ACHN (cell line): ENCODE results near the gene CCDC149.

Experiments used
- DNase-seq: peaks from one replicate; pipeline ENCODE4 v3.0.0-alpha.2; 2015
- in situ Hi-C: cut with HindIII; loops from 2 replicates; pipeline ENCODE4 v1.10.0; 2017; ENCODE audit warnings: low sequenced_read_pairs, low pct_ligation_motif_present, low pct_unique_long_range_greater_than_20kb

The CCDC149 gene

DNA sequence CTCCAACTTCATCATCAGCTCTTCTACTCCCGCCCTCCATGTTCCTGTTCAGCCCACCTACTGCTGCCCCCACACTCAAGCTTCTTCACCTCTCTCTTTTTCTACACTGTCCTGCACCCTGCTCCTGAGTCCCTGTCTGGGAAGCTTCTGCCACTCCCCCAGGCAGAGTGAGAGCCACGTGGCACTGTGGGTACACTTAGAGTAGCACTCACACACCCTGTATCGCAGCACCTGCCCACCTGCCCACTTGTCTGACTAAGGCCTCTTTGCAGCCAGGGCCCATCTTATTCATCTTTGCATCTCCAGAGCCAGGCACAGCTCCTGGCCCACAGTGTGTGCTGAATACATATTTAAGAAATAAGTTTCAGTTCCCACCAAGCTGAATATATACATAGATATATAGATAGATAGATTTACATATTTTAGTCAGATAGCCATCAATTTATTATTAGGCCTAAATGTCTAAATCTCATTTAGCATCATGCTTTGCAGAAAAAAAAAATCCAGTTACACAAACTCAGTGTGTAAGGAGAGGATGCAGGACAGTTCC is 24.9 kb downstream of the CCDC149 start:
- DNase-seq, result no peak
- in situ Hi-C loops, result no loop called here

DNA sequence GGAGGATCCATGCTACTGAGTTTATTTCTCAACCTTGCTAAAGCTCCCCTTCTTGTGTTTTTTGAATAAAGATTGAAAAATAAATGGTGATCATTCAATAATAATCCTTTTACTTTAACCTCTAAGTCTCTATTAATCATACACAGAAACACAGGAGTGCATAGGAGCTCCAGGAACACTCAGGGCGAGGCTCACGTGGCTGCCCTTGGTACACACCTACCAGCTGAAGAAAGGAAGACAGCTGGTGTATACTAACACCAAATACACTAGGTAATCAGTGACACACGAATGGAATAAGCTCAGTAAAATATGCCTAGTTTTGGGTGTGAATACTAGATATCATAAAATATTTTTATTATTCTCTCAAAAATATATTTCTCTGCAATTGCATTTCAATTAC is 26.2 kb downstream of the CCDC149 start:
- in situ Hi-C loops, result no loop called here

DNA sequence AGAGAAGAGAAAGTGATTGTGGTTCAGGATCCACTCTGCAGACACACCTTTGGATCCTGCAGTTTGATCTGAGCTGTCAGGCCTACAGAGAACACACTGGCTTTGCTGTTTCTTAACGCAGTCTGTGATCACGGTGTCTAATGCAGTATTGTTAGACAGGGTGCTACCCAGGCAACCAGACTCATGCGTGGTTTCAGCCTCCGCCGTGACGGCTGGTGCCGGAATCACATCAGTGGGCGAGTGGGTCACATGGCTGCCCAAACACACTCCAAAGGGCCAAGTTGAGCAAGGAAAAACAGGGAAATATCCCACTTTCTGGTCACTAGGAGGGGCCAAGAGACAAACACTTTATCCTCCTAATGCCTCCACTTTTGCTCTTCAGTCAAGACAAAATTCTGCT is 27.5 kb downstream of the CCDC149 start:
- DNase-seq, result peak; percentile 1
- in situ Hi-C loops, result no loop called here

More for the DNA sequence above, 26.2 kb downstream of the CCDC149 start:
- no peak for DNase-seq

DNA sequence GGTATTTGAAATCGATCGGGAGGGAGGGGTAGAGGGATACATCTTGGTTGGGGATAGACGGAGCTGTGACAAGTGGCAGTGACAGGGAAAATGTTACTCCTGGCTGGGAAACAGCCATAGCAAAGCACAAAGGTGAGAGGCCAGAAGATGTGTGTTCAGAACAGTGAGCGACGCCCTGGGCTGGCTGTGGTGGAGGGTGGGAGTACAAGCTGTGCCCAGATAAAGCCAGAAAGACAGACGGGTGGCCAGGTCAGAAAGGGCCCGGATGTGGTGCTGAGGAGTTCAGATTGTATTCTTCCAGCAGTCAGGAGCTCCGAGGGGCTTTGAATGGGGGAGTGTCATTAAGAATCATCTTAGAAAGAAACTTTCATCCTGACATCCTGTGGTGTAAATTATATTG is 27.9 kb downstream of the CCDC149 start:
- no peak for DNase-seq
- in situ Hi-C loops, result no loop called here

DNA sequence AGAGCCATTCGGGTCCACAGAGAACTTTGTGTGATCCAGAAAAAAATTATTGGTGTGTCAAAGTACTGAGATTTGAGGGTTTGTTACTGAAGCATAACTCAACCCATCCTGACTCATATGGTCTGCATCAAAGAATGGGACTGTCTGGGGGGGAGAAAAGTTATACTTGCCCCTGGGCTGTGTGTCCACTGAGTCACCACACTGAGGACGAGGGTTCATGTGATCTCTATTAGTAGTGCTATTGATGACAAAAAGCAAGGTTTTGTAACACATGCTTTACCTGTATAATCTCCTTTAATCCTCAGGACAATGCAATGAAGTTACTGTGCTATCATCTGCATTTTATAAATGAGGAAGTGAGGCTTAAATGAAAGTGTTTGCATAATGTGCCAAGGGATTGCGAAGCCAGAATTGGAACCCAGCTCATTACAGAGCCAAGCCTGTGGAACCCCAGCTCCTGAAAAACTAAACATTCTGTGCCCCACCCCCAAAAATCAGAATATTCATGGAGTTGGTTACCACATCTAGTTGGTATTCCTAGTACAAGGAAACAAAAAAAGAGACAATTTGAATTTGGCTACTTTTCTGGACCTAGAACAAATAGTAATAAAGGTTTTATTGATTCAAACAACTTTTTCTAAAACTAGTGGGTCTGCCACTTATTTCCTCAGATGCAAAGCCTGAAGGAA is 31.2 kb downstream of the CCDC149 start:
- in situ Hi-C loops, result no loop called here
- DNase-seq, result no peak

DNA sequence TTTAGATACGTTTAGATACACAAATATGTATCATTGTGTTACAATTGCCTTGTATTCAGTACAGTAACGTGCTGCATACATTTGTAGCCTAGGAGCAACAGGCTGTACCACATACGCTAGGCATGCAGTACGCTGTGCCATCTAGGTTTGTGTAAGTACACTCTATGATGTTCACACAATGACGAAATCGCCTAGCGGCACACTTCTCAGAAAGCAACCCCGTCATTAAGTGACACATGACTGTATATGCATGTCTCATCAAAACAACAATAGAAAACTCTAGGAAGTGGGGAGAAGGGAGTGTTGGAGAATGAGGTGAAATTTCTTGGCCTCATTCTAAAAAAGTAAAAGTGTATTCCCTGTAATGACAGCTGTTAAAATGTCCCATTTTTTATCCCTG is 32.7 kb downstream of the CCDC149 start:
- DNase-seq, result no peak
- in situ Hi-C loops, result no loop called here

DNA sequence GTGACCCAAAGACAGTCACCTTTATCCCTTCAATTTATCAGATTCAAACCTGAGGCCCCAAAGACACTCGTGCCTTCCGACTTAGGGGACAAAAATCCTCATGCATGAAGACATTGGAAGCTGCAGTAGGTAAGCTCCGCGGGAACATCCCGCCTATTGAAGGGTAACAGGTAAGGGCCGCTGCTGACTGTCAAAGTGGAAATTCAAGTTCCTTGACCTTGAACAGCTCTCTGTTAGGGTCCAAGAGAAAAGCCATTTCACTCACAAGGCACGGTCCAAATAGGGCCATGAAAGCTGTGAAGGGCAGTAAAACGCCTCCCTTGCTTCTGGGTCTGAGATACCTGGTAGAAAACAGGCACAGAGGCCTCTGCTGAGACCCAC is 34.2 kb downstream of the CCDC149 start:
- in situ Hi-C loops, result no loop called here
- DNase-seq, result no peak

DNA sequence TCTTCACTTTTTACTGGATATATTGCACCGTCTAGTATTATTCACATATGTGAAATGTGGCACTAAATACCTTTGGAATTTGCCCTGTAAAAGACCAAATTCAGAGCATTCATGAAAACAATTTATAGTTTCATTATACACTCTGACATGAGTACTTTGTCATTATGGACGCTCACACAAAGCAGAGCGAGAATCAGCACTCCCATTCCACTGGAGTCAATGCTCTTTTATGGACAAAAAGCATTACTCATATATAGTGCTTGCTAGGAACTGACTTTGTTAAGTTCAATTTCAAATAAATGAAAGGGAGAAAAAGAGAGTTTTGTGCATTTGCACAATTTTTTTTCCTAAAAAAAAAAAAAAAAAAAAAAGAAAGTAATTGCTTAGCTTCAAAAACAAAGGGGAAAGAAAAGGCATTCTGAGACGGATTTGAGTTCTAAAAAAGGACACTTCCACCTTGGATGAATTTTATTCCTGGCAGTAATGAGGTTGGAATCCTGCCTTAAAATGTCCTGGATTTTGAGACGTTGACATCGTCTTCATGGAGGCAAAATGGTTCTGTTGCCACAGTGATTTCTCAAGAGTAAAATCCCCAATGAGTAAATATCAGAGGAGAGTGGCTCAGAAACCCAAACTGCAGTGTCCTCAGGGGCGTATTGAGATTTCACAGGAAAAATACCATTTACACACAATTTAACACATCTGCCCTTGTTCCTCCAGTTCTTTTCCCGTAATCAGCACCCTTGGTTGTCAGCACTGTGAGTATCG is 34.8 kb downstream of the CCDC149 start:
- DNase-seq, result no peak
- in situ Hi-C loops, result no loop called here

DNA sequence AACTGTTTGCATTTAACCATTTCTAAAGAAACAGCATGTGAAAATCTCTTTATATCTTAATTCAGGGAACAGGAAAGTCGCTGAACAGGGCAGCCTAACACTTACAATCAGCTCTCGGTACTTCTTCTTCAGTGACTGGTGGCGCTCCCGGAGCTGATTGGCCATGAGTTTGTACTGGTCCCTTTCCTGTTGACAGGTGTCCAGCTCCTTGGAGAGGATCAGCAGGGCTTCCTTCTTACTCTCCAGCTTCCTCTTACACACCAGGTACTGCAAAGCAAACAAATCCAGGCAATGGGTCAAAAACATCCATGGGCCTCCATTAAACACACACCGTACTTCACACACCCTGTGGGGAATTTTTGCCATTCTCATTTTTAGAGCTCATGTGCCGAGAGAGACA is 36.4 kb downstream of the CCDC149 start:
- in situ Hi-C loops, result no loop called here
- no peak for DNase-seq

DNA sequence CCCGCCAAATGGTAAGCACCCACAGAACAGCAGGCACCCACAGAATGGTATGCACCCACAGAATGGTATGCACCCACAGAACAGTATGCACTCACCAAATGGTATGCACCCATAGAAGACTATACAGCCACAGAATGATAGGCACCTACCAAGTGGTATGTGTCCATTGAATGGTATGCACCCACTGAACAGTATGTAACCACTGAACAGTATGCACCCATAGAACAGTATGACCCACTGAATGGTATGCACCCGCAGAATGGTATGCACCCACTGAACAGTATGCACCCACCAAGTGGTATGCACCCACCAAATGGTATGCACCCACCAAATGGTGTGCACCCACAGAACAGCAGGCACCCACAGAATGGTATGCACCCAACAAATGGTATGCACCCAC is 40.1 kb downstream of the CCDC149 start:
- in situ Hi-C loops, result no loop called here
- DNase-seq, result no peak

DNA sequence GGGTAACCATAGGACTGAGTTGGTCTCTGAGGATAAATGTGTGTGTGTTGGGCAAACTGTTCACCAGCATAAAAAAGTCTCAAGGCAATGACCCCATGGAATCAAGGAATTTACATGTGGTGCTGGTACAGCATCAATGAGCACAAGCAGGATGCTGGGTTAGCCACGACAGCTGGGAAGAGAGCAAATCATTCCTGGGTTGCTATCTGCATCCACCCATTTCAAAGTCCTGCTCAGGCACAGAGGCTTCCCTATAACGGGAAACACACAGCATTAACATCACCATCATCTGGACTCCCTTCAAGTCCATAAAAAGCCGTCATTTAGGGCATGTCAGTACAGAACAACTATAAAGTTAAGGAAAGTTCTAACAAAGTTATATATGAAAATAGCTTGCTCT is 41.6 kb downstream of the CCDC149 start:
- in situ Hi-C loops, result no loop called here
- no peak for DNase-seq

DNA sequence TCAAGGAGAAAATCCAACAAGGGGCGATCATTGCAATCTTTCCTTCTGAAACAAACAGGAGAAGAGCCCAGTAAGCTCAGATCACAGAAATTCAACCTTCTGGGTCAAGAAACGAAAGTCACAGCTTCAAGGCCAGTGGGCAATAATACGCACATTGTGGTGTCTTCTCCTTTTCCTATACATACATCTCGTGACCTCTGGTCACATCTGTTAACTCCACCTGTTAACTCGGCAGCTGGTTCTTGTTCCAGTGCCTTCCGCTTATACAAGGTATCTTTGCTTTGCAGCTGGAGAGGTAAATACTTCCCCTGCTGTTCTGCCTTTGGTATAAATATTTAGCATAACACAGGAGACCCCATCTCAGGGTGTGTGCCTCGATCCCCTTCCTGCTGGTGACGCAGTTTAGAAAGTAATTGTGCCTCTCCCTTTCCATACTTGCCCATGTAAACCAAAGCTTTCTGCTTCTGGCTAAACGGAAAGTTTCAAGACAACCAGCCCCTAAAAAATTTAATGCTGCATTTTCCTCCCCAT is 45.0 kb downstream of the CCDC149 start:
- no peak for DNase-seq
- in situ Hi-C loops, result no loop called here

DNA sequence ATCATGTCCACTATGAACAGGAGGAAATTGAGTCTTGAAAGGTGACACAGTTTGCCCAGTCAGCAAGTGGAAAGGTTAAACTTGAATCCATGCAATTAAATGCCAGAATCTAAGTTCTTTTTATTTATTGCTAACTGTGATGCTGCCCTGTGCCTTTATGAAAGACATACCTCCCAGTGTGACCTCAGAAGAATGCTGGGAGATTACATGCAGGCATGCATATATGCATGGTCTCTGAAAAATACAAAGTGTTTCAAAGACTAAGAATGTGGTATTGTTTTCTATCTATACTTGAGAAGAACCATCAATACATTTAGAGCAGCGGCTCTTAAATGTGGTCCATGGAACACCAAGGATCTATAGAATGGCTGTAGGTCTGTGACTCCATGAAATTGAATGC is 45.6 kb downstream of the CCDC149 start:
- in situ Hi-C loops, result no loop called here
- no peak for DNase-seq

DNA sequence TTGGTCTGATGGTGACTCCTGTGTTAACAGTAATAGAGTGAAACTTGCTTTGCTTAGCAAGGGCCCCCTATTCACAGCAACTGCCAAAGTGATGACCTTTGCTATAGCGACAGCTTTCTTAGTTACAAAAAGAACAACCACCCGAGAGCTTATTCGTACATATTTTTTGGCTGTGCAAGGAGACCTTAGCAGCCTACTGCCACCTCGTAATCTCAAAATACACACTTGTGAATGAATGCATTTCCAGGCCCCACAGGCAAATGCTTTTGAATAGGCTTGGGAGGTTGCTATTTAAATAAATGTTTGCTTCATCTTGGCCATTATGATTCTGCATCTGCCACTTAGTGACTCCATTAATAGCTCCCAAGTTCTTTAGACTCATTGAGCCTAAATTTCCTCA is 47.4 kb downstream of the CCDC149 start:
- no peak for DNase-seq

DNA sequence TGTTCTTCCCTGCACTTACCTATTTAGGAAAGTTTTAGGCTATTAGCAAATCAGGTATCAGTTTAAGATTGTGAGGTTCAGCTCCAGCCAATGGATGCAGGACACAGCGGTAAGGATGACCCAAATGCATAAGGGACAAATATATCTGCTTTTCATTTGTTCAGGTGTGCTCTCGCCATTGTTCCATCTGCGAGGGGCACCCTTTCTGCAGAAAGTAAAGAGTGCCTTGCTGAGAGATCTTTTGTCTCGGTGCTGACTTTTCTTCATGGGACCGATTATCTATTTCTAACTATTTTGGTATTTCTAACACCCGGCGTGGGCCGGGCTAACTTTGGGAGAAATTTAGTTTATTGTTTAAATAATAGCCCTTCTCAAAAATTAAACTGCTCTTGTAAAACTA is 49.0 kb downstream of the CCDC149 start:
- in situ Hi-C loops, result no loop called here
- DNase-seq, result no peak

More for the DNA sequence above, 47.4 kb downstream of the CCDC149 start:
- in situ Hi-C loops, result no loop called here

DNA sequence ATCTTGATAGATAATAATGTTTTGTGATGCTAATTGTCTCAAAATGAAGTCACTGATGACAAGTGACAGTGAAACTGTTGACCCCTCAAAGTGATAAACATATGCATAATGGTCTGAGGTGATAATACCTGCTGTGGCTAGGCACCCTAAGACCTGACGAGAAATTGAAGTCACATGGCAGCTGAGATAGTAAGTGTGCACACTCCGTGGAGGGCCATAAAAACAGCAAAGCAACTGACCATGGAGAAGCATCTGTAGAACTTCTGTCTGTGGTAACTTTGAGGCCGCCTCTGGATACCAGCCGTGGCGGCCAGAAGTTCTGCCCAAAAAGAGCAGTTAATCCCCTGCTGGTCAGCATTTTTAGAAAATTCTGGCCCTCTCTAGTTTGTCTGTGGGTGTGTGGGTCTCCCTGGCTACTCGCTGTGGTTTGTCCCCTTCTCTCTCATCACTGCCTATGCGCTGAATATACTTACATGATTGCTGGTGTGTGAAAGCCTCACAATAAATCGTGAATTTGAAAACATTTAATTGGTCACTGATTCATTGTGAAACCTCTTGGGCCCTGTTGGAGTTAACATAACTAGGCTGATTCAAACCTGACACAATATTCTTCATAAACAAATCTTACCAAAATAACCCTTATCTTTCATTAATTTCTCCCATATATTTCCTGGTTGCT is 50.6 kb downstream of the CCDC149 start:
- in situ Hi-C loops, result no loop called here
- DNase-seq, result no peak

DNA sequence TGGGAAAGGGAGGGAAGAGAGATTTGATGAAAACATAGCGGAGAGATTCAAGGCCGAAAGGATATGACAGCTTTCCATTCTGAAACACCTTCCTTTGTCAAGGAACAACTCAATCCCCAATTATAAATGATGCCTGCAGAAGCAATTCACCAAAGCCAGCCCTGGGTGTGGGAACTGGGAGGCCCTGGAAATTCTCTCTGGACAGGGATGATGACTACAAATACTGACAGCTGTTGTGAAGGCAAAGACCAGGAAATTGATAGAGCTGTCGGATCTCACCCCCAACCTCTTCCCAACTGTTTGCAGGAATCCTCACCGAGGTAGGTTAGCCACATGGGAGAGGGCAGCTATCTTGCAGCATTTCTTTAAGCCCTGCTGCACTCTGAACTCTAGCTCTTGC is 54.3 kb downstream of the CCDC149 start:
- no peak for DNase-seq
- in situ Hi-C loops, result no loop called here

DNA sequence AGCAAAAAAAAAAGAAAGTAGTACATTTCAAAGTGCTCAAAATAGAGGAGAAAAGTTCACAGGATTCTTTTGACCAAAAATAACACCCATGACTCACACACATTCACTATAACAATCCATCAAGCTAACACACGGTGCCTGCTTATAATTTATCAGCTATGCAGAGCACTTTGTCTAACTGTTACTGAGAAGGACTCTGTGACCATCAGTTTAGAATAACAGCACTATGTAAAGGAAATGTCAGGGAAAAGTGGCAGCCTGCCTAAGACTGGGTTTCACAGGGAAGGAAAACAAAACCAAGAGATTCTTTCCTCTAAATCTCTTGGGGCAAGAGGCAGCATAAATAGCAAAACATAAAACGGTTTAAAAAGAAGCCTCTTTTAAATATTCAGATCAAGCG is 54.8 kb downstream of the CCDC149 start:
- in situ Hi-C loops, result no loop called here
- DNase-seq, result no peak

DNA sequence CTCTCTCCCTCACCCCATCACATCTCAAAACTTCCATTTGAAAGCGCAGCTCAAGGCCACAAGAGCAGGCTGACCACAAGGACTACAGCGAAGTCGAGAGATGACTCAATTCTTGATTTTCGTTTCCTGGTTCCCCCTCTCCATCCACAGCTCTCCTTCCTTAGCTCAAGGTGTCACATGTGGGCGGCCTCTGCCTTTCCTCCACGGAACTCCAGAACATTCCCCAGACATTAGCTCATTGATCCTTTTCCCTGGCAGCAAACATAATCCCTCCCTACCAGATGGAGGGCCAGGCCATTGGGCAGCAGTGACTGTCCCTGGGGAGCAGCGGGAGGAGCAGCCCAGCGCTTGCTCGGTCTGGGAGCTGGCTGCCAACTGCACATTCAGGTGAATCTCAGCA is 56.3 kb downstream of the CCDC149 start:
- in situ Hi-C loops, result no loop called here
- DNase-seq, result peak; percentile 32
